Cardiac fibroblast (primary cell): Measurements from ENCODE around the gene KCNN2.

Experiments
- DNase-seq, 2 donors: peaks; one replicate each; pipeline versions ENCODE4 v3.0.0 to v3.0.0-alpha.2; 2010; ENCODE audit warnings: low read depth in 2 of 2
- H3K4me3 ChIP-seq, 2 donors: replicated peaks in 1 of 2; 1 replicate in 1 of 2; 2 replicates in 1 of 2; pipeline ENCODE4 v1.5.1; 2011; ENCODE audit warnings: low read depth in 2 of 2, low read length in 2 of 2, mild to moderate bottlenecking in 2 of 2, moderate library complexity in 1 of 2
- TF ChIP-seq, protein P1 (sequence below): IDR thresholded peaks from one replicate; pipeline ENCODE4 v1.5.1; 2011; ENCODE audit warnings: low read depth, mild to moderate bottlenecking, low read length, inconsistent platforms

The KCNN2 gene

DNA sequence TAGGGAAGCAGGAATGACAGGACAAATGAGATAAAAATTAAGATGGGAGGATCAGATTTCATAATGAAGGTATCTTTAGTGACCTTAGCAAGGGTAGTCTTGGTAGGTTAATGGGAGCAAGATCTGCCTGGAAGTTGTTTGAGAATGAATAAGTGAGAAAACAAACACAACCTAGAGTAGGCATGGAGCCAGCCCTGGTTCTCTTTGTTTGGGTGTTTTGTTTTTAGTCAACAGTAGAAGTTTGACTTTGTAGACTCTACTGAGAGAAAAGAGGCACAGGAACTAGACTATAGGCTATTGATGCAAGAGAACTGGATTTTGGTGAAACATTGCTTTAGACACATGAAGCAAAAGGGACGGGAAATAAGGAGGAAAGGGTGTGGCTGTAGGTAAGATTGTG, 40.3 kb downstream of the KCNN2 start:
- H3K4me3 ChIP-seq: no peak overlapping the region
- DNase-seq: no peak
- TF ChIP-seq, protein P1, sequence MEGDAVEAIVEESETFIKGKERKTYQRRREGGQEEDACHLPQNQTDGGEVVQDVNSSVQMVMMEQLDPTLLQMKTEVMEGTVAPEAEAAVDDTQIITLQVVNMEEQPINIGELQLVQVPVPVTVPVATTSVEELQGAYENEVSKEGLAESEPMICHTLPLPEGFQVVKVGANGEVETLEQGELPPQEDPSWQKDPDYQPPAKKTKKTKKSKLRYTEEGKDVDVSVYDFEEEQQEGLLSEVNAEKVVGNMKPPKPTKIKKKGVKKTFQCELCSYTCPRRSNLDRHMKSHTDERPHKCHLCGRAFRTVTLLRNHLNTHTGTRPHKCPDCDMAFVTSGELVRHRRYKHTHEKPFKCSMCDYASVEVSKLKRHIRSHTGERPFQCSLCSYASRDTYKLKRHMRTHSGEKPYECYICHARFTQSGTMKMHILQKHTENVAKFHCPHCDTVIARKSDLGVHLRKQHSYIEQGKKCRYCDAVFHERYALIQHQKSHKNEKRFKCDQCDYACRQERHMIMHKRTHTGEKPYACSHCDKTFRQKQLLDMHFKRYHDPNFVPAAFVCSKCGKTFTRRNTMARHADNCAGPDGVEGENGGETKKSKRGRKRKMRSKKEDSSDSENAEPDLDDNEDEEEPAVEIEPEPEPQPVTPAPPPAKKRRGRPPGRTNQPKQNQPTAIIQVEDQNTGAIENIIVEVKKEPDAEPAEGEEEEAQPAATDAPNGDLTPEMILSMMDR: no peak

DNA sequence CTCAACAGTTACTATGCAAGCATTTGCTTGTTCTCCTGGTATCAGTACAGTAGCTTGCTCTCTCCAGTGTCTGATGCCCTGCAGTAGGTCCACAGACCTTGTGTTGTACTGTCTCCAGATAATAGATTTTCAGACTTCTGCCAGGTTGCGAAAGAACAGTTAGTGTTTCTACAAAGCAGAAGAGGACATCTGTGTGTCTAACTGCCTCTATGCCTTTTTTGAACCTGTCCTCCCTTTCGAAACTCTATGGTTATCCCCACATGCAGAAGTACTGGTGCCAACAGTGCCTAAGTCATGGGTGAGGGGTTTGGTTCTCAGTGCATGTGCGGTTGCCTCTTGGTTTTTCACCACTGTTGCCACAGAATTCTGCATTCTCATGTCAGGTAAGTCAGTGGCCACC, 45.9 kb downstream of the KCNN2 start:
- no peak overlapping the region for H3K4me3 ChIP-seq
- no peak for DNase-seq
- TF ChIP-seq, protein P1: no peak

- H3K4me3 ChIP-seq: no peak overlapping the region
- no peak for DNase-seq
- TF ChIP-seq, protein P1: no peak
These were observed 47.0 kb downstream of the KCNN2 start for GRCh38 chr5:114408847-114409246.

DNA sequence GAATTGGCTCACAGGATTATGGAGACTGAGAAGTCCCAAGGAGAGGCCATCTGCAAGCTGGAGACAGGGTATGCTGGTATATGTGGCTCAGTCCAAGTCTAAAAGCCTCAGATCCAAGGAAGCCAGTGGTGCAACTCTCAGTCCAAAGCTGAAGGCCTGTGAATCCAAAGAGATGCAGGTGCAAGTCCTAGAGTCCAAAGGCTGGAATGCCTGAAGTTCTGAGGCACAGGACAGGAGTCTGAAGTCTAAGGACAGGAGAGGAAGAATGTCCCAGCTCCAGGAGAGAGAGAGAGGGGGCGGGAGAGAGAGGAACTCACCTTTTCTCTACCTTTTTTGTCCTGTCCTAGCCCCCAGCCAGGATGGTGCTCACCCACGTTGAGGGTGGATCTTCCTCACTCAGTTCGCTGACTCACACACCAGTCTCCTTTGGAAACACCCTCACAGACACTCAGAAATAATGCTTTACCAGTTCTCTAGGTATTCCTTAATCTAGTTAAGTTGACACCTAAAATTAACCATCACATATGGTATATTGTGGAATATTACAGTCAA, 49.6 kb downstream of the KCNN2 start:
- H3K4me3 ChIP-seq: no peak overlapping the region
- TF ChIP-seq, protein P1: no peak
- DNase-seq: no peak

GRCh38 chr5:114412510-114413171, 50.8 kb downstream of the KCNN2 start:
- TF ChIP-seq, protein P1: no peak
- H3K4me3 ChIP-seq: no peak overlapping the region
- peak; percentile 0 to 20 for DNase-seq

GRCh38 chr5:114415760-114416159, 53.9 kb downstream of the KCNN2 start:
- H3K4me3 ChIP-seq: no peak overlapping the region
- DNase-seq: no peak
- TF ChIP-seq, protein P1: no peak
